ENCODE results near the gene RBL2.

- TF ChIP-seq POLR2AphosphoS5 (IDR thresholded peaks at IDR 0.05) (no peak), POLR2A (IDR thresholded peaks at IDR 0.05) (no peak), CTCF (IDR thresholded peaks at IDR 0.05) (no peak), EP300 (IDR thresholded peaks at IDR 0.05) (no peak)
Observed at GRCh38 chr16:53456625-53457024, 22.4 kb downstream of the RBL2 start.

All from upper lobe of left lung (tissue), 4 donors.